Measurements from ENCODE around the gene ANAPC7. TPM values are rescaled to one million over a fixed set of nuclear protein-coding genes. Genes with fewer than 3 reads are reported as not detected.

The ANAPC7 gene
- total RNA-seq, 2 donors from 2014 or later = 22.1 to 40.1 TPM

- Histone ChIP-seq H3K27ac (no peak overlapping the region), H3K9ac (ENCODE audit: low read depth in 2 of 2, low read length in 2 of 2) (no peak overlapping the region), H3K36me3 (peaks cover 11% of the 10 kb centered on the region), H3K4me3 (no peak overlapping the region), H3K4me1 (no peaks in the 10 kb centered on the region), H3K27me3 (no peaks in the 10 kb centered on the region), H3K9me3 (no peaks in the 10 kb centered on the region)
- intact Hi-C loops (cut with DNase I) = no loop called here
- no peak for DNase-seq
- TF ChIP-seq CTCF (IDR thresholded peaks at IDR 0.05) = no peak
These were observed 32.7 kb downstream of the ANAPC7 start for GRCh38 chr12:110370732-110371231.

- intact Hi-C loops (cut with DNase I) = no loop called here
- no peak overlapping the region for H3K4me3 ChIP-seq
- H3K9ac ChIP-seq (ENCODE audit: low read depth in 2 of 2, low read length in 2 of 2) = no peak overlapping the region
- H3K9me3 ChIP-seq = no peaks in the 10 kb centered on the region
- no peak for TF ChIP-seq CTCF (IDR thresholded peaks at IDR 0.05)
- peaks cover 3% of the 10 kb centered on the region for H3K36me3 ChIP-seq
- H3K27ac ChIP-seq = no peak overlapping the region
- H3K27me3 ChIP-seq = no peaks in the 10 kb centered on the region
- no peak for DNase-seq
- H3K4me1 ChIP-seq = no peaks in the 10 kb centered on the region
These were observed 33.5 kb downstream of the ANAPC7 start for GRCh38 chr12:110369992-110370391.

GRCh38 chr12:110367181-110367864, 36.2 kb downstream of the ANAPC7 start:
- Histone ChIP-seq H3K27me3 (no peaks in the 10 kb centered on the region), H3K4me1 (no peaks in the 10 kb centered on the region), H3K9me3 (no peaks in the 10 kb centered on the region), H3K36me3 (no peaks in the 10 kb centered on the region), H3K27ac (peak overlapping the region; percentile 44), H3K9ac (ENCODE audit: low read depth in 2 of 2, low read length in 2 of 2) (peak overlapping the region in 1 of 2 donors; percentile 5), H3K4me3 (no peak overlapping the region)
- no peak for DNase-seq
- intact Hi-C loops (cut with DNase I) = no loop called here
- TF ChIP-seq CTCF (IDR thresholded peaks at IDR 0.05) = no peak

GRCh38 chr12:110366321-110367142, 37.0 kb downstream of the ANAPC7 start:
- Histone ChIP-seq H3K36me3 (no peaks in the 10 kb centered on the region), H3K4me1 (no peaks in the 10 kb centered on the region), H3K9ac (ENCODE audit: low read depth in 2 of 2, low read length in 2 of 2) (no peak overlapping the region), H3K4me3 (no peak overlapping the region), H3K9me3 (no peaks in the 10 kb centered on the region), H3K27ac (peak overlapping the region; percentile 44), H3K27me3 (no peaks in the 10 kb centered on the region)
- DNase-seq = no peak
- intact Hi-C loops (cut with DNase I) = no loop called here
- TF ChIP-seq CTCF (IDR thresholded peaks at IDR 0.05) = no peak

GRCh38 chr12:110365489-110366320, 37.8 kb downstream of the ANAPC7 start:
- no peak for DNase-seq
- no peak for TF ChIP-seq CTCF (IDR thresholded peaks at IDR 0.05)
- no peaks in the 10 kb centered on the region for H3K36me3 ChIP-seq
- no peaks in the 10 kb centered on the region for H3K27me3 ChIP-seq
- no peak overlapping the region for H3K4me3 ChIP-seq
- H3K9ac ChIP-seq (ENCODE audit: low read depth in 2 of 2, low read length in 2 of 2) = no peak overlapping the region
- no peaks in the 10 kb centered on the region for H3K9me3 ChIP-seq
- no peak overlapping the region for H3K27ac ChIP-seq
- no peaks in the 10 kb centered on the region for H3K4me1 ChIP-seq
- intact Hi-C loops (cut with DNase I) = no loop called here
